SIG-M5 treated with dmso at 0.1 percent for 504 hours (cell line): ENCODE data around the gene NXT1.

Experiments used
- DNase-seq: peaks from one replicate; lab custom pipeline; 2025; ENCODE audit not compliant: unreplicated experiment; lab: John Stamatoyannopoulos, UW

NXT1 gene

GRCh38 chr20:23358923-23359593 lies 8.5 kb downstream of the NXT1 start:
- no peak for DNase-seq

- DNase-seq = no peak
Measured at GRCh38 chr20:23360531-23360930, 9.9 kb downstream of the NXT1 start.

- peak; percentile 10 for DNase-seq
Measured at GRCh38 chr20:23361119-23361475, 10.5 kb downstream of the NXT1 start.

GRCh38 chr20:23361476-23362391 lies 11.1 kb downstream of the NXT1 start, which contains the start of gene GZF1:
GZF1 (plus strand) TSS chr20:23362182; CDS start chr20:23364384, 2,202 bp downstream.
- DNase-seq = peak; percentile 97

- peak; percentile 69 for DNase-seq
Measured at GRCh38 chr20:23362392-23363256, 12.0 kb downstream of the NXT1 start.

- DNase-seq = no peak
Measured at GRCh38 chr20:23363257-23363649, 12.7 kb downstream of the NXT1 start.

GRCh38 chr20:23365390-23366165 lies 15.0 kb downstream of the NXT1 start:
- DNase-seq = no peak

GRCh38 chr20:23366384-23366783 lies 15.8 kb downstream of the NXT1 start:
- peak; percentile 37 for DNase-seq

GRCh38 chr20:23367770-23368169 lies 17.2 kb downstream of the NXT1 start:
- no peak for DNase-seq

GRCh38 chr20:23368316-23369071 lies 17.9 kb downstream of the NXT1 start:
- no peak for DNase-seq

GRCh38 chr20:23369072-23369823 lies 18.7 kb downstream of the NXT1 start:
- no peak for DNase-seq

- DNase-seq = no peak
Measured at GRCh38 chr20:23370274-23370673, 19.7 kb downstream of the NXT1 start.

GRCh38 chr20:23370873-23371272 lies 20.3 kb downstream of the NXT1 start:
- no peak for DNase-seq

- DNase-seq = no peak
Measured at GRCh38 chr20:23371496-23371895, 20.9 kb downstream of the NXT1 start.

- DNase-seq = no peak
Measured at GRCh38 chr20:23374441-23374840, 23.9 kb downstream of the NXT1 start.

- no peak for DNase-seq
Measured at GRCh38 chr20:23375827-23376226, 25.2 kb downstream of the NXT1 start.

- no peak for DNase-seq
Measured at GRCh38 chr20:23379772-23380171, 29.2 kb downstream of the NXT1 start.

- DNase-seq = no peak
Measured at GRCh38 chr20:23381876-23382275, 31.3 kb downstream of the NXT1 start.
